ENCODE results near the gene CARD9. TPM values are rescaled to one million over a fixed set of nuclear protein-coding genes. Genes with fewer than 3 reads are reported as not detected.

Gene CARD9
- total RNA-seq, 1 experiment from 2014 or later = 1.1 TPM

GRCh38 chr9:136345281-136346156, 27.9 kb downstream of the CARD9 start:
- Histone ChIP-seq H3K4me3 (ENCODE audit: low read length) (peak overlapping the region; percentile 56), H3K4me1 (ENCODE audit: insufficient read depth, low read length) (peaks cover 12% of the 10 kb centered on the region; the same call in 1 of the 2 replicates), H3F3A (ENCODE audit: low read length, unreplicated experiment) (no peaks in the 10 kb centered on the region), H3K9ac (ENCODE audit: low read length) (peak overlapping the region; percentile 26; the same call in 1 of the 2 replicates), H3K9me3 (ENCODE audit: low read length) (no peaks in the 10 kb centered on the region), H3K36me3 (ENCODE audit: low read depth, low read length) (no peaks in the 10 kb centered on the region), H3K79me2 (ENCODE audit: low read length) (no peaks in the 10 kb centered on the region), H3K4me2 (ENCODE audit: low read length) (peak overlapping the region; percentile 72), H3K27ac (ENCODE audit: low read length) (no peak overlapping the region), H3K9me2 (replicated peaks; ENCODE audit: low read length) (no peaks in the 10 kb centered on the region), H2AFZ (ENCODE audit: low read length) (peak overlapping the region; percentile 54; the same call in 1 of the 2 replicates), H3K27me3 (ENCODE audit: low read length) (no peaks in the 10 kb centered on the region), H4K20me1 (ENCODE audit: low read length) (no peaks in the 10 kb centered on the region)
- intact Hi-C loops (cut with micrococcal nuclease) = loop anchor here (2.0 kb wide), 1 partner anchor 17 kb away; the partner anchor contains the start of gene DNLZ
- ATAC-seq (peak; percentile 79), DNase-seq (peak; percentile 57)
- ChIA-PET CTCF (interaction anchor here (1.0 kb wide), 2 partner anchors 18 to 54 kb away, joined by 3 to 13 read pairs; partner anchors contain the start of gene DNLZ), POLR2A (ENCODE audit: unreplicated experiment) (interaction anchor here (0.5 to 1.3 kb wide), 4 partner anchors 8 to 18 kb away, joined by 3 to 7 read pairs (median 6); partner anchors contain the start of gene DNLZ)
- BruUV-seq (replicated peaks) = no TSS peak
- TF ChIP-seq CTCF (conservative IDR thresholded peaks at IDR 0.05; ENCODE audit: low read depth, low read length) (peak; percentile 51), EZH2phosphoT487 (IDR thresholded peaks at IDR 0.05; ENCODE audit: borderline replicate concordance, low read length) (no peak)

GRCh38 chr9:136344544-136345280, 28.8 kb downstream of the CARD9 start:
- CTCF ChIA-PET = no interaction called here
- H3K79me2 ChIP-seq (ENCODE audit: low read length) = no peaks in the 10 kb centered on the region
- no peak overlapping the region for H2AFZ ChIP-seq (ENCODE audit: low read length)
- no peaks in the 10 kb centered on the region for H3K9me3 ChIP-seq (ENCODE audit: low read length)
- no peaks in the 10 kb centered on the region for H3K9me2 ChIP-seq (replicated peaks; ENCODE audit: low read length)
- TF ChIP-seq EZH2 (IDR thresholded peaks at IDR 0.05; ENCODE audit: low read length, unreplicated experiment) (no peak), CTCF (conservative IDR thresholded peaks at IDR 0.05; ENCODE audit: low read depth, low read length) (no peak), EZH2phosphoT487 (IDR thresholded peaks at IDR 0.05; ENCODE audit: borderline replicate concordance, low read length) (no peak)
- no peaks in the 10 kb centered on the region for H3K27me3 ChIP-seq (ENCODE audit: low read length)
- POLR2A ChIA-PET (ENCODE audit: unreplicated experiment) = interaction anchor here (0.6 kb wide), 1 partner anchor 12 kb away, joined by 4 read pairs; no protein-coding TSS in a partner anchor
- H3K27ac ChIP-seq (ENCODE audit: low read length) = no peak overlapping the region
- intact Hi-C loops (cut with micrococcal nuclease) = loop anchor here (2.0 kb wide), 1 partner anchor 18 kb away; the partner anchor contains the start of gene DNLZ
- DNase-seq (no peak), ATAC-seq (no peak)
- BruUV-seq (replicated peaks) = no TSS peak
- no peaks in the 10 kb centered on the region for H3F3A ChIP-seq (ENCODE audit: low read length, unreplicated experiment)
- no peak overlapping the region for H3K4me2 ChIP-seq (ENCODE audit: low read length)
- H3K4me3 ChIP-seq (ENCODE audit: low read length) = no peak overlapping the region
- H4K20me1 ChIP-seq (ENCODE audit: low read length) = no peaks in the 10 kb centered on the region
- H3K4me1 ChIP-seq (ENCODE audit: insufficient read depth, low read length) = peaks cover 12% of the 10 kb centered on the region; the same call in 1 of the 2 replicates
- H3K36me3 ChIP-seq (ENCODE audit: low read depth, low read length) = no peaks in the 10 kb centered on the region
- H3K9ac ChIP-seq (ENCODE audit: low read length) = no peak overlapping the region
